NB4 (cell line): ENCODE results near the gene CLIC3.

Experiments
- CTCF ChIP-seq: IDR thresholded peaks from one replicate; pipeline ENCODE4 v1.5.1; 2012; ENCODE audit warnings: low read depth, low read length
- POLR2A ChIP-seq: IDR thresholded peaks from 2 replicates; pipeline ENCODE4 v1.6.1; 2011; ENCODE audit warnings: mild to moderate bottlenecking; ENCODE audit not compliant: insufficient read length; ENCODE audit errors: extremely low read depth

- TF ChIP-seq POLR2A (no peak), CTCF (no peak)
These were observed 16.4 kb downstream of the CLIC3 start for GRCh38 chr9:136979769-136980587.
